Lower lobe of right lung (tissue), 2 donors: ENCODE measurements around the gene FRAS1. TPM values are rescaled to one million over a fixed set of nuclear protein-coding genes. Genes with fewer than 3 reads are reported as not detected.

Source experiments
- ATAC-seq, 2 donors: fragments of 200-7000 bp; cut with Tn5 transposase; one replicate each; pipeline ENCODE4 v1.9.1; 2020 to 2022; ENCODE audit warnings: mild to moderate bottlenecking in 2 of 2, moderate library complexity in 2 of 2
- DNase-seq: peaks from one replicate; pipeline ENCODE4 v3.0.0-alpha.2; 2020
- H3K27ac ChIP-seq: fragments of 200-600 bp; one replicate; pipeline ENCODE4 v1.8.0; 2022
- H3K27me3 ChIP-seq: fragments of 200-600 bp; one replicate; pipeline ENCODE4 v1.8.0; 2022; ENCODE audit warnings: low read depth
- H3K36me3 ChIP-seq: fragments of 200-600 bp; one replicate; pipeline ENCODE4 v1.8.0; 2022; ENCODE audit warnings: mild to moderate bottlenecking
- H3K4me1 ChIP-seq: fragments of 200-600 bp; one replicate; pipeline ENCODE4 v1.8.0; 2022
- H3K4me3 ChIP-seq: fragments of 200-600 bp; one replicate; pipeline ENCODE4 v1.8.0; 2022; ENCODE audit warnings: mild to moderate bottlenecking
- H3K9me3 ChIP-seq: fragments of 200-600 bp; one replicate; pipeline ENCODE4 v1.8.0; 2022
- CTCF ChIP-seq: fragments of 200-600 bp; IDR thresholded peaks from one replicate; pipeline ENCODE4 v1.8.0; 2022; ENCODE audit warnings: antibody characterized with exemption, mild to moderate bottlenecking
- intact Hi-C: fragments of 100-400 bp; cut with DNase I; formaldehyde crosslinking; loops from one replicate; pipeline ENCODE4 v1.11.0; 2022
- total RNA-seq: library from RNA; stranded (reverse); fragmentation: NEBNext Ultra II Directional; extraction: Animal tissue kit (Norgen Biotek cat#: 25700); gene quantifications from one replicate; pipeline ENCODE4 v1.2.1, GENCODE V29; 2021
- donor health status: DM: no; HTN: yes; CAD: no; lungs with severe emphysema.

The FRAS1 gene
- total RNA-seq, 1 donor from 2014 or later, result 9.2 TPM

DNA sequence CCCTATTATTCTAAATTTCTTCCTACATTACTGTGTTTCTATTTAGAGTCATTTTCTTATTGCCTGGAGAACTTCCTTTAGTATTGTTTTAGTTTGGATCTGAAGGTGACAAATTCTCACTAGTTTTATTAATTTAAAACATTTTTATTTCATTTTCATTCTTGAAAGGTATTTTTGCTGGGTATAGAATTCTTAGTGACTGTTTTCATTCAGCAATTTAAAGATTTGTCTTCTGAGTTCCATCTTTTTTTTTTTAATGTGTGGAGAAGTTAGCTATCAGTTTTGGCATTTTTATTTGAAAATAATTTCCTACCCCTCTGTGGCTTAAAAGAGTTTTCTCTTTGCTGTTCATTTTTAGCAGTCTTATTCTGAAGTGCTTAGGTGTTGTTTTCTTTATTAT is 169.2 kb downstream of the FRAS1 start:
- intact Hi-C loops, result no loop called here
- no peaks in the 10 kb centered on the region for H3K4me1 ChIP-seq

DNA sequence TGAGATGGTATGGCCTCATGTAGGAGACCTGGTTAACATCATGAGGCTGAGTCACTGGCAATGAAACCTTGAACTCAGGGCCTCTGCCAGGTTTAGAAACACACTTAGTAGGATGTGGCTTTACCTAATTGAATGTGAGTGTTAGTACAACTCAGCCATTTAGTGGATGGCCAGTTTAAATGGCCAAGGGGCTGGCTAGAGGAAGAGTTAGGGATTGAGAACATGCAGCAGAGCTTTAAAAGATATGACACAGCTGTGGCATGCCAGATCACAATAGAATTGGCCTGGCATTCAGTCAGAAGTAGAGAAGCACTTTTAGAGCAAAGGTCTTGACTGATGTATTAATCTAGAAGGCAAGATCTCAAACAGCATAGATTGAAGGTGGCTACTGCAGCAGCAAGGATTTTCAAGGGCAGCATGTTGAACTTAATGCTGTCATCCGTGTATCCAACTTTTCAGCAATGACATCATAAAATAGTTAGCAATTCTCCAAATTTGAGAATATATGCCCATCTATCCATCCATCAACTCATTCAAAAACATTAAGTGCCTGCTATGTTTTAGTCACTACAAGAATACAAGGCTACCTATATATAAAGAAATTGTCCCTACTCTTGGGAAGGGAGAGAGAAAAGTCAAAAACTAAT is 170.4 kb downstream of the FRAS1 start:
- TF ChIP-seq CTCF, result no peak
- ATAC-seq, result no peak
- peaks cover 11% of the 10 kb centered on the region for H3K9me3 ChIP-seq
- H3K4me3 ChIP-seq, result no peak overlapping the region
- no peak overlapping the region for H3K27ac ChIP-seq
- H3K4me1 ChIP-seq, result no peaks in the 10 kb centered on the region
- no peaks in the 10 kb centered on the region for H3K27me3 ChIP-seq
- H3K36me3 ChIP-seq, result no peaks in the 10 kb centered on the region
- intact Hi-C loops, result no loop called here
- no peak for DNase-seq

More for the DNA sequence above, 169.2 kb downstream of the FRAS1 start:
- DNase-seq (no peak), ATAC-seq (no peak)
- no peak for TF ChIP-seq CTCF
- Histone ChIP-seq H3K4me3 (no peak overlapping the region), H3K36me3 (no peaks in the 10 kb centered on the region), H3K9me3 (peaks cover 11% of the 10 kb centered on the region), H3K27me3 (no peaks in the 10 kb centered on the region), H3K27ac (no peak overlapping the region)

DNA sequence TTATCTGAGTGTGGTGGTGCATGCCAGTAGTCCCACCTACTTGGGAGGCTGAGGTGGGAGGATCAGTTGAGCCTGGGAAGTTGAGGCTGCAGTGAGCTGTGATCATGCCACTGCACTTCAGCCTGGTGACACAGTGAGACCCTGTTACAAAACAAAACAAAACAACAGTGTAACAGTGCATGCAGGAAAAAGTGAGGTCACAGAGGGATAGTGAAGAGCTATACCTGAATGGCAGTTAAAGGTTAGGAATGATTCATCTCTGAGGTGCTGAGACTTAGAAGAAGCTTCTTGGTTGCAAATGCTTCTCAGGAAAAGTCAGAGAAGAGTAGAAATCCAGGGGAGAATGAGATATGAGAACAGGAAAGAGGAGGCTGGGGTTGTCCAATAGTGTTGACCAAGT is 178.7 kb downstream of the FRAS1 start:
- Histone ChIP-seq H3K4me1 (no peaks in the 10 kb centered on the region), H3K4me3 (no peak overlapping the region), H3K36me3 (no peaks in the 10 kb centered on the region), H3K27me3 (no peaks in the 10 kb centered on the region), H3K9me3 (no peaks in the 10 kb centered on the region), H3K27ac (no peak overlapping the region)
- no peak for ATAC-seq
- no peak for DNase-seq
- intact Hi-C loops, result no loop called here
- no peak for TF ChIP-seq CTCF

GRCh38 chr4:78237360-78237759 is 180.2 kb downstream of the FRAS1 start:
- Histone ChIP-seq H3K36me3 (no peaks in the 10 kb centered on the region), H3K27me3 (no peaks in the 10 kb centered on the region), H3K9me3 (no peaks in the 10 kb centered on the region), H3K4me1 (no peaks in the 10 kb centered on the region), H3K27ac (no peak overlapping the region), H3K4me3 (no peak overlapping the region)
- no peak for TF ChIP-seq CTCF
- intact Hi-C loops, result no loop called here
- ATAC-seq, result no peak
- no peak for DNase-seq

- H3K9me3 ChIP-seq, result no peaks in the 10 kb centered on the region
Observed at GRCh38 chr4:78242071-78242470, 184.9 kb downstream of the FRAS1 start.

More at GRCh38 chr4:78242071-78242470, 184.9 kb downstream of the FRAS1 start:
- TF ChIP-seq CTCF, result no peak
- no peak overlapping the region for H3K27ac ChIP-seq
- no peaks in the 10 kb centered on the region for H3K27me3 ChIP-seq
- no peaks in the 10 kb centered on the region for H3K36me3 ChIP-seq
- DNase-seq, result no peak
- ATAC-seq, result no peak
- no peak overlapping the region for H3K4me3 ChIP-seq
- intact Hi-C loops, result no loop called here
- H3K4me1 ChIP-seq, result no peaks in the 10 kb centered on the region
